Hematopoietic multipotent progenitor cell treated with erythropoietin and hydrocortisone succinate and interleukin-3 and kit ligand, for 17 days (in vitro differentiated cells): ENCODE measurements around the gene NFYA.

Experiments used
- DNase-seq: peaks from one replicate; pipeline ENCODE4 v3.0.0-alpha.2; 2015; ENCODE audit warnings: low spot score

NFYA gene

DNA sequence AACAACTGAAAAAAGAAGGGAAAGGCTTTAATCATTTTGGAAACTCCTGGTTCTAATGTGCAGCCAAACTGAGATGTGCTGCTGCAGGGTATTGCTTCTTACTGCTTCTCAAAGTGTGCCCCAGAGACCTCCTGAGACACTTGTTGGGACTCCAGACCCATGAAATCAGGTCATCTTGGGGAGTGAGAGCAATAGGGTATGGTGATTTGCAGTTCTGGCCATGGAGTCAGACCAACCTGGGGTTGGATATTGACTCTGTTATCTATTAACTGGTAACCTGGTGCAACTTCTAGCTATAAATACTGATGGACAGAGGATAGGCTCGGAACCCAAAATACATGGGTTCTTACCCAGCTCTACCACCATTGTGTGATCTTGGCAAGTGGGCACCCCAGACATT lies 26.7 kb upstream of the NFYA start:
- DNase-seq = no peak

DNA sequence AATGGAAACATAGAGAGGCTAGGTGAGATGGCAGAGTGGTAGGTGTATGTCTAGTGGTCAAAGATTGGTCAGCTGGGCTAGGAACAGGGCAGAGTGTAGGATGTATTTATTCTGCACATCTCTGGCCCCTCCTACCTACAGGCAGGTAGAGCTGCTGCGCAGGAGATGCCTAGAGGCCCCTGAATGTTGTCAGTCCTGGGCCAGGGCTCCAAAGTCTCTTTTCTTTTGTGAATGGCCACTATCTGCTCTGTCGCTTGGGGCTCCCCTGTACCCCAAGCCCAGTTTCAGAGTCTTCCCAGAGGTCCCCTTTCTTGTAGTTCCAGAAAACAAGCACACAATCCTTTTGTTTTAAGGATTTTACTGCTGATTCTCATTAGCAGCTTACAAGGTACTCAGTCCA lies 25.5 kb upstream of the NFYA start:
- DNase-seq = no peak

DNA sequence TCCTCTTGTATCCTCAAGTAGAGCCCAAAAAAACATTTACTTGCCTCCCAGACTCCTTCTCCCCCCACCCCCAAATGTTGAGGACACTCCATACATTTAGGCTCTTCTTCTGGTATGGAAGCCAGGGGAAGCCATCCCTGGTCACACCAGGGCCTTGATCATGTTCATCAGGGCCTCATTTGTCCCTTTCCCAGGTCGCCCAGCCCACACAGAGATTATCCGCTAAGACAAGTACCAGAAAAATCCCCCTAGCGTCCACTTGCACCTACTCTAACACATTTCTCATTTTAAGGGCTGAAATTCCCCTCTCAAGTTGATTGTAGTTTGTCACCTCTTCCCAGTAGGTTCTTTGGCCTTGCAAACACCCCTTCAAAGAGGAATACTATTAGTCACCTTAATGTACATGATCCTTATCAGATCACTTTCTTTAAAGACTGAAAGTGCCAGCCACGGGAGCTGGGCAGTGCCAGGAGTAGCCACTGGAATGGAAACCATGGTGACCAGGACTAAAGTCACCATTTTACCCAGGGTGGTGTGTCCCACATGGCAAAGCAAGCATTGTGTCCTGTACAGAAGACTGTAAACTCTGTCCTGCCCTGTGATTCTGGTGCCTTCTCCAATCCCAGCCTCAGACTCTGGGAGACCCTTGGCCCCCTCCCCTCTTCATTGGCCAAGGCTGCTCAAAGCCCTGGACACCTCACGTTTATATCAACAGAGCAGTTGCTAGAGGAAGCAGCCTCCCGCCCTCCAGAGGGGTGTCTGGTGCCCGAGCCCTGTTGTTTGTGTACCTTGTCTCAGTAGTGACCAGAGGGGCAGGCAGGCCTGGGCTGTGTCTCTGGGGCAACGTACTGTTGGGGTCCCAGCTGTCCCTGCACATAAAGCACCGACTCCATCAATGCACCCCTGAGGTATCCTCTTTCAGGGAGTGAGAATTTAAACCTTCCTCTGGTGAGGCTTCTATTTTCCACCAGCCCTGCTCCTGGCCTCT lies 24.7 kb upstream of the NFYA start:
- DNase-seq = no peak

DNA sequence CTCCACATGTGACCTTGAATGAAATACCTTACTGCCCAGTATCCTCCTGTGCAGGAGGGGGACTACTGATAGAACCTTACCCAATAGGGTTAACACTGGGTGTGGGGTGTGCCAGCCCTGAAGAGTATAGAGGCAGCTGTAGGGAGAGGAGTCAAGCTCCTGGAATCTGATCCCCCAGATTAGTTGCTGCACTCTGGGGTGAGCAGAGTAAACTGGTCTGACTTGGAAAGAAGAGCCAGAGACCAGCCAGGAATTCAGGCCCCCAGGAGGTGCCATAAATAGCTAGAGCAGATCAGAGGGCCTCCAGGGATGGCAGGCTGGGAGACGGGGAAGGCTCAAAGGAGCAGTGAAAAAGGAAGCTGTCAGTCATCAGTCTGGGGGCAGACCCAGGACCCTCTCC lies 23.3 kb upstream of the NFYA start:
- DNase-seq = no peak

DNA sequence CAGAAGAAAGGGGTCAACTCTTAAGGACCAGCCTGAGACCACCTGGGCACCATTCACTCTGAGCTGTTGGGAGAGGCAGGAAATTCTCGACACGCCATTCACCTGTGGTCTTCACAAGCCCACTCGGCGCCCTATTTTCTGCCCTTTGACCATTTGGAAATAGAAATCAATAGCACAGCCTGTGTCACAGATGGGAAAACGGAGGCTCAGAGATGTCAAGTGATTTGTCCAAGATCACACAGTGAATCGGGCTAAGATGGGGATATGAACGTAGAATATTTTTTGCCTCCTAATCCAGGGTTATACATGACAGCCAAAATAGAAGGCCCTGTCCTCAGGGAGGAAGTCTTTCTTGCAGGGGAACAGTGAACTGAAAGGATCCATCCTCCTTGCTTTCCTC lies 22.8 kb upstream of the NFYA start:
- DNase-seq = no peak

DNA sequence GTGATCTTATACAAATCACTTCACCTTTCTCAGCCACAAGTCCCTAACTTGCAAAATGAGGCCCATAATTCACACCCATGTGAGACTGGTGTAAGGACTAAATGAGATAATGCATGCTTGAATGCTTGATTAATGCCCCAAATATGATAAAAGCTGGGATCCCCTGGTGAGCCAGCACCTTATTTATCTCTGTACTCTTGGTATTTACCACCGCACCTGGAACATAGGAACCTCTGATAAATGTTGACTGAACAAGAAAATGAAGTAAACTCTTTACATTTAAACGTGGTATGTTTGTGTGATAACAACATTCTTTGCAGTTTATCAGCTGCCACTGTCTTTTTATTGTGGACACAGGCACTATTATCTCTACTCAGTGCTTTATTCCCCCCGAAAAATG lies 22.2 kb upstream of the NFYA start:
- DNase-seq = peak; percentile 33

DNA sequence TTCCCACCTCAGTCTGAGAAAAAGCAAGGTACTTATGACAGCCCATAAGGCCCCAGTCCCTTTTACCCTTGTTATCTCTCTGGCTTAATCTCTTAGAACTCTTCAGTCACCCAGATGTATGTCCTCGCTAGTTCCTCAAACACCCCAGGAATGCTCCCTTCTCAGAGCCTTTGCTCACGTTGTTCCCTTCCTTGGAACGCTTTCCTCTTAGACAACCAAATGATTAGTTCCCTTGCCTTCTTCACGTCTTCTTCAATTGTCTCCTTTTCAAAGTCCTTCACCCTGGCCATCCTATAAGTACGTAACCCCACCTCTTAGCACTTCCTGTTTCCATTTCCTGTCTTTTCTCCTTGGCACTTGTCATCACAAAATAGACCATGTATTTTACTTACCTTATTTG lies 20.9 kb upstream of the NFYA start:
- no peak for DNase-seq

DNA sequence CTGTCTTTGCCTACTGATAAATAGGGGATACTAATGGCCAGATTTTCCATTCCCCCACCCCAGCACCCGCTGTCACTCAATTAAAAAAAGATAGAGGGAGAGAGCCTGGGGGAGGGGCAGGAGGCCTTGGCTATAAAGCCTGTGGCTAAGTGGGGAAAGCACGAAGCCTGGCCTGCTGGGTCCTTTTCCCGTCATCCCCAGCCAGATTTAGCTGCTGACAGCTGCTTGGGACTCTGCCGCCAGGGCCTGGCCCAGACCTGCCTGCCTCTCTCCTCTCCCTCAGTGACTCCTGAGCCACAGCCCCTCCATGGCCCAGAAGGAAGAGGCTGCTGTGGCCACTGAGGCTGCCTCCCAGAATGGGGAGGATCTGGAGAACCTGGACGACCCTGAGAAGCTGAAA lies 19.7 kb upstream of the NFYA start, which contains the start of gene APOBEC2:
TSS of gene APOBEC2 (plus strand) at position 162 of the 400 bp plus-strand sequence. CDS start at position 308, 146 bp downstream.
- DNase-seq = no peak

DNA sequence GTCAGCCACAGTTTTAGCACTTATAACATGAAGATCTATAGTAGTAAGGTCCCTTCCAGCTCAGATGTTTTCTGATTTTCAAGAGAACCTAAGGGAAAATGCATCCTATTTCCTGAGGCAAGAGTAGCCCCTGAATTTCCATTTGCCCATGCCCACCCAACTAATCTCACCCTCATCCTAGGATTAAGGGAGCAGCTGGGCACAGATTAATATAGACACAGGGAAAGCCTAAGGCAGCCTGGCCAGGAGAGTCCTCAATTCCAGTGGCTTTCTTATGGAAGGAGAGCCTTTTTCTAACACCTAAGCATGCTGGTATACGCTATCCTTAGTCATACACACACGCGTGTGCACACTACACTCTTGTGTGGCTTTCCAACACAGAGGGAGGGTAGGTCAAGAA lies 18.3 kb upstream of the NFYA start:
- no peak for DNase-seq

DNA sequence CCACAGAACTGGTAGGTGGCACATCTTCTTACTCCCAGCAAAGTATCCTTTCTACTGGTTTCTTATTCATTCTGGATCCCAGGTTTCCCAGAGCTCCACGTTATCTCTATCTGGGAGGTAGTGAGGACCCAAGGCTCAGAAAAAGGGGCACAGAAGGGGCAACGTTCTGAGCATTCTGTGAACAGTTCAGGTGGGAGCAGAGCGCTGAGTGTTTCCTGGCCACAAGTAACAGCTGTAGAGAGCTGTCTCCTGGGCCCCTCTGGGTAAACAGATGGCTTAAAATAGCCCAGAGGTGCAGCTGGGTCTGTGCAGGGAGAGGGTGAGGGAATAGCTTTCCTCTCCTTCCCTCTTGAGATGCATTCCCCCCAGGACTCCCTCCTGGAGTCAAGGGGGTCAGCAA lies 17.6 kb upstream of the NFYA start:
- DNase-seq = no peak

DNA sequence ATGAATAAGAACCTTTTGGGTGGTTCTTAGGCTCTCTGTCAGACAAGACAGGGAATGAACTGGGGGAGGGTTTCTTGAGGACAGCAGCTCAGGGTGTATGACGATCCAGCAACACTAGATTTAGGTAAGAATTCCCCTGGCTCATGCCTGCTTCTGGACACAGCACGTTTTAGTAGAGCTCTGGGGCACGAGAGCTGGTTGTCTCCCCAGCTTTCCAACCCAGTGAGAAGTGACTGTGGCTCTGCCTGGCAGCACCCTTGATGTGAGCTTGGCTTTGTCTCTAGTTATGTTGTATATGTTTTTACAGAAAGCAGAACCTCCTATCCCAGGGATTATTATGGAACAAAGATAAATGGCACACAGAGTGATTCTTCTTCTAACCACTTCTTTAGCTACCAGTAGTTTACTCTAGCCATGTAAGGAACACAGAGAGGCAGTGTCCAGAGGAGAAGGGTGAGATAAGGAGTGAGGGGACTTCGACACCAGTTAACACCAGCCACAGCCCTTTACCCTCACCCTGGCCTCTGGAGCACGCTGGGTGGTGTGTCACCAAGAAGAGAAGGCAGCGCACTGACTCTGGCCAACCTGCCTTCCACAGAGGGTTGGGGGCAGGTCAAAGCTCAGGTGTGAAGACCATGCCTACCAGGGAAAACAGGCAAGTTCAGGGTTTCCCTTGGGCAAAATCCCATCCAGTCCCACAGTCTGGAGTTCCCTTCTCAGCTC lies 15.8 kb upstream of the NFYA start:
- no peak for DNase-seq

DNA sequence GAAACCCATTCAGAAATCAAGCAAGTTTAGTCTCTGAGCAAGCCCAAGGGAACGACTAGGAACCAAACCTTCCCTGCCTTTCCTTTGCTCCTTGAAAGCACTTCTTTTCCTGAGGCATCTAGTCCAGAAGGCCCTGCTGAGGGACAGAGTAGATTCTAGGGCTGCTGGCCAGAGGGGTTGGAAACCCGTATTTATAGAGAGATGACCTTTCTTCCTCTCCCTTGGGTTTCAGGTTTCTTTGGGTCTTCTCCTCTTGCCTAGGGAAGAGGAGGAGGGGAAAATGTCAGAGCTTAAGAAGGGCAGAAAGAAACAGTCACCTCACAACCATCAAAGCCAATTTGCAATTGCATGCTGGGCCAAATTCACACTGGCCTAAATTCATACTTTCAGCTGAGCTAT lies 14.0 kb upstream of the NFYA start:
- DNase-seq = no peak

DNA sequence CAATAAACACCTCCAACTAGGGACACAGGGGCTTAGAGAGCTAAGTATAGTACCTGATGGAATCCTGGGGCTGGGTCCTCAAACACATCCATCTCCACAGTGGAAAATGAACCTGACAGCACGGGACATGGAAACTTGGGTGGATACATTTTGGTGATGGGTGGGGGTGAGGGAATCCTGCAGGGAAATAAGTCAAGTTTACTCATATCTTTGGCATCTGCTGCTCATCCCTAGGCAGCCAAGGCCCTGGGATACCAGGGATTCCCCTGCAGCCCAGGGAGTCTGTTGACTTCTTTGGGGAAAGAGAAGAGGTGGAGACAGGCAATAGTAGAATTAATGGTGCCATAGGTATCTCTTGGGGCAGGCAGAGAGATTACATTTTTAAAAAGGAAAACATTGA lies 13.2 kb upstream of the NFYA start:
- no peak for DNase-seq

DNA sequence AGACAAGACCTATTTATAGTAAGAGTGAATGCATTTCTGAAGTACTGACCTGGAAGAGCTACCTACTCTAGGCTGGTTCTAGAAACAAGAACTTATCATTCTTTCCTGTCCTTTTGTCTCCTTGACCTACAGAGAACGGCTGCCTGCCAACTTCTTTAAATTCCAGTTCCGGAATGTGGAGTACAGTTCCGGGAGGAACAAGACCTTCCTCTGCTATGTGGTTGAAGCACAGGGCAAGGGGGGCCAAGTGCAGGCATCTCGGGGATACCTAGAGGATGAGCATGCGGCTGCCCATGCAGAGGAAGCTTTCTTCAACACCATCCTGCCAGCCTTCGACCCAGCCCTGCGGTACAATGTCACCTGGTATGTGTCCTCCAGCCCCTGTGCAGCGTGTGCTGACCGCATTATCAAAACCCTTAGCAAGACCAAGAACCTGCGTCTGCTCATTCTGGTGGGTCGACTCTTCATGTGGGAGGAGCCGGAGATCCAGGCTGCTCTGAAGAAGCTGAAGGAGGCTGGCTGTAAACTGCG lies 11.5 kb upstream of the NFYA start:
- no peak for DNase-seq

DNA sequence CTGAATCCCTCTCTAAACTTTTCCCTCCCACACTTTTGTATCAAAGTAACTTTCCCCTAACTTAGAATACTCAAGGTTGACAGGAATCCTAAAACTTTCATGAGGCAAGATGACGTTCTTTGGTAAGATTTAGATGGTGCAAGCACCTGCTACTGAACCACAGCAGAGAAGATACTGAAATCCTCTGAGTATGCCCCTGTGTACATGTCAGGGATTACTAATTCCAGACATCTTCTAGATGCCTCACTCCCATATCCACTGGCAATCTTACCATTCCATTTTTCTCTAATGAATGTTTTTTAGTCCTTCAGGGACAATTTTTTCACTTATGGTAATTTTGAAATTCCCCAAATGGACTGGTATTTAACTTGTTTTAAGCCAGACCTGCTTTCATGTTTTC lies 10.7 kb upstream of the NFYA start:
- no peak for DNase-seq

DNA sequence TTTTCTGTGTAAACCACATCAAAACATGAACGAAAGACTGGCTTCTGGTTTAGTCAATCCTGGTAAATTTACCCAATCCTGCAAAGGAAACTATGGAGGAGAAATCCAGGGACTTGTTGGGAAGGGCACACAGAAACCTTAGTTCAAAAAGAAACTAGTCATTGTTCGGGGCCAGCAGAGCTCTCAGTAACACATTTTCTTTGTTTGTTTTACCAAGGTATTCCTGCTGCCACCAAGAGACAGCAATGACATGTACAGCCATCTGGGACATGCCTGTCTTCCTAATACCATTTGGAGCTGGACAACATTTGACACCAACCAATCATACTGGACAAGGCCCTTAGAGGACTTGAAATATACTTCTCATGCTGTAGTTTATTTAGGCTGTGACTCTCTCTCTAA lies 8.9 kb upstream of the NFYA start:
- no peak for DNase-seq

DNA sequence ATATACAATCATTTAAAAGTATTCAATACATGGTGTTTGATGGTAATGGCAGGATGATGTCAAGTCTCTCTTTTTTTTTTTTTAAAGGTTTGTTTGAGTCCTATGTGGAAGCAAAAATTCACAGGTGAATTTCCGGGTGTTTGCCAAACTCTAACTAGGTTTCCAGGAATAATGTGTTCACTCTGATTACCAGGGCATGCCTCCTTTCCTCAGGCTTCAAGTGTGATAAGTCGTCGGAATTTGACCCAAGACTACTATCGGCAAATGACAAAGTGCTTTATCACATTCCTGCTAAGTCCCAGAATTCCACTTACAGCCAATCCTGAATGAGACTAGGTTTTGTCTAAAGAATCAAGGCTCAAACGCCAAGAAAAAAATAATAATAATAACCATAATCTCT lies 7.9 kb upstream of the NFYA start:
- DNase-seq = no peak

DNA sequence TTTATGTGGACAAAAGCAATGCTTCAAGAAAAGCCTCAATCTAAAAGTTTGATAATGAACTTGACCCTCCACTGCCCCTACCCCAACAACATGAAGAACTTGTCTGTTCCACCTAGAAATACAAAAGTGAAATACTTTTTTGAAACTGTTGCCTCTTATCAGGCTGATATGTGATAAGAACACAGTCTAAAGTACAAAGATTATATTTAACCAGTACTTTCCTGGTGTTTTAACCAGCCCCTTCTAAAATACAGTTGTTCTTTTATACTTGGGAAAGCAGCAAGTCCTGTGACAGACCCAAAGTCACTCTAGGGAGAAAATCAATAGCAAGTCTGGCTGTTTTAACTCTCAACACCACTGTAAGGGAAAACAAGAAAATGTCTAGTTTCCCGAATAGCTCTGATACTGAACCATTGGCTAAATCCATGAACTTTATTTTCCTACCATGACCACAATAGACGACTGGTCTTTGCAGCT lies 7.2 kb upstream of the NFYA start:
- DNase-seq = no peak

DNA sequence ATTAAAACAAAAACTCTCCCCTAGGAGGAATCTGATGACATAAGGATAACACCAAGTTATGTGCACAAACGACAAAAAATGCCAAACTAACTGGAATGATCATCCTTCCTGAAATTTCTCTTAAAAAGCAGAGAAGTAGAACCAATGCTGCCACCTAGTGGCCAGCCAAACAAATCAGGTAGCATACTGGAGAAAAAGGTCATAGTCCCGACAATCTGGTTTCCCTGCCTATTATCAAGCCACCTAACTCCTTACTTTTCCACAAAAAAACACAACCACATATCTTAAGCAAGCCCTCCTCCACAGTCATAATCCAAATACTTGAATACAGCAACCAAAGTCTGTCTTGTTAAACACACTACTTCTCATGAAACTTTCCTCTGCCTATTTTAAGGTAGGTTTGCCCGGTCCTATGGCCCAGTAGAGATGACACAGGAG lies 5.9 kb upstream of the NFYA start:
- DNase-seq = peak; percentile 93

DNA sequence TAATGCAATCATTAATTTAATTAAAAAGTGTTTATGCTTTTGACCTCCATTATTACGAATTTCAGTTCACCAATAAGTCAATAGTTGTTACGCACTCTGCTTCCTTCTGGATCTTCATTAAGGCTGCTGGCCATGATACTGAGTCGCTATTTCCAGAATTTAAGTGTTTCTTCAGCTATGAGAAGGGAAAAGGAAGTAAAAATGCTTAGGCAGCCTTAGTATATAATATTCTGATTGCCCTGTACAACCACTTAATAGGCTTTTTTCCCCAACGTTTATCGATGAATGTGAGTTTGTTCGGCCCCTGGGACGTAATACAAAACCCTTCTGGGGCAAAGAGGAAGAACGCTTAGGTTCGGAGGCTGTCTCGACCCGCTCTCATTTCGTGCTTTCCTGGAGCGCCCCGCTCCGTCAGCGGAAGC lies 1.3 kb upstream of the NFYA start:
- DNase-seq = no peak

DNA sequence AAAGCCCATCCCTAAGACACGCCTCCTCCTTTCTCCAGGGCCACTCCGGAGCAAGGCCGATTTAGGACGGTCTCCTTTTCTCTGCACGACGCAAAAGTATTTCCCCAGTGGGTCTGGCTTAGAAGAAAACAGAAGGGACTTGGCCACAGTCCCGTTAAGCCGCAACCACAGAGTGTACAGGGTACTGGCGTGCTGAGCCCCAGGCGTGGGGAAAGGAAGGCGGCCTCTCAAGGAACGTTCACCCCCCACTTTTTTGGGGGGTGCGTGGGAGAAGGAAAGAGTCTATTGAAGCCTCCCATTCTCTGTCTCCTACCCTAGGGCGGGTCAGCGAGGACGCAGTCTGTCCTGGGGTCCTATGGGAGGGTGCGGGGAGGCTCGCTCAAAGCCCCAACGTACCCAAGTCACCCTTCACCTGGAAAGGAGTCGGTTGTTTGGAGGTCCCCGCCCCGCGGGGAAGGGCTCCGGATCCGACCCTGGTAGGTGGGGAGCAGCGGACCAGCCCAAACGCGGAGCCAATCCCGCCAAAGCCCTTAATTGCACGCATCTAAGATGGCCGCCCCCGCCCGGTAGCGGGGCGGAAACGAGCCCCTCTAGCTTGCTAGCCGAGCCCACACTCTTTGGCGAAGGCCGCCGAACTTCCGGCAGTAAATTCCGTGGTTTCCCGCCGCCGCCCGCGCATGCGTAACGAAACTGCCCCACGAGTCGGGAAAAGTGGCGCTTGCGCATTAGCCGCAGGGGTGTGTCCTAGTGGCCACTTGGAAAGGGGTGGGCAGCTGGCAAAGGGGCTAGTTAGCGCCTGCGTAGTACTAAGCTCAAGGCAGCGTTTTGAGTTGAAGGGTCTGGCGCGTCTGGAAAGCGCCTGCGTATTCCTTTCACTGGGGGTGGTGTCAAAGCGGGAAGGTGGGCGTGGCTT lies 595 bp upstream of the NFYA start, which contains the start of gene OARD1:
TSS of gene OARD1 (minus strand) at position 434 of the 913 bp plus-strand sequence. CDS start 722 bp downstream, outside the sequence.
- peak; percentile 81 for DNase-seq
